ENCODE data around the gene BMPR2.

The BMPR2 gene

GRCh38 chr2:202508686-202509085 is 132.6 kb downstream of the BMPR2 start:
- no peak overlapping the region for H3K27ac Mint-ChIP-seq
- no peak for DNase-seq
- peaks cover 3% of the 10 kb centered on the region for H3K9me3 Mint-ChIP-seq
- H3K27me3 Mint-ChIP-seq (ENCODE audit: low read depth, poor library complexity) = no peaks in the 10 kb centered on the region
- H3K4me3 Mint-ChIP-seq = no peak overlapping the region
- peaks cover 18% of the 10 kb centered on the region for H3K36me3 Mint-ChIP-seq (ENCODE audit: low read depth)
- TF ChIP-seq, protein P1, sequence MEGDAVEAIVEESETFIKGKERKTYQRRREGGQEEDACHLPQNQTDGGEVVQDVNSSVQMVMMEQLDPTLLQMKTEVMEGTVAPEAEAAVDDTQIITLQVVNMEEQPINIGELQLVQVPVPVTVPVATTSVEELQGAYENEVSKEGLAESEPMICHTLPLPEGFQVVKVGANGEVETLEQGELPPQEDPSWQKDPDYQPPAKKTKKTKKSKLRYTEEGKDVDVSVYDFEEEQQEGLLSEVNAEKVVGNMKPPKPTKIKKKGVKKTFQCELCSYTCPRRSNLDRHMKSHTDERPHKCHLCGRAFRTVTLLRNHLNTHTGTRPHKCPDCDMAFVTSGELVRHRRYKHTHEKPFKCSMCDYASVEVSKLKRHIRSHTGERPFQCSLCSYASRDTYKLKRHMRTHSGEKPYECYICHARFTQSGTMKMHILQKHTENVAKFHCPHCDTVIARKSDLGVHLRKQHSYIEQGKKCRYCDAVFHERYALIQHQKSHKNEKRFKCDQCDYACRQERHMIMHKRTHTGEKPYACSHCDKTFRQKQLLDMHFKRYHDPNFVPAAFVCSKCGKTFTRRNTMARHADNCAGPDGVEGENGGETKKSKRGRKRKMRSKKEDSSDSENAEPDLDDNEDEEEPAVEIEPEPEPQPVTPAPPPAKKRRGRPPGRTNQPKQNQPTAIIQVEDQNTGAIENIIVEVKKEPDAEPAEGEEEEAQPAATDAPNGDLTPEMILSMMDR (IDR thresholded peaks at IDR 0.05) = no peak
- H3K4me1 Mint-ChIP-seq = peaks cover 4% of the 10 kb centered on the region

DNA sequence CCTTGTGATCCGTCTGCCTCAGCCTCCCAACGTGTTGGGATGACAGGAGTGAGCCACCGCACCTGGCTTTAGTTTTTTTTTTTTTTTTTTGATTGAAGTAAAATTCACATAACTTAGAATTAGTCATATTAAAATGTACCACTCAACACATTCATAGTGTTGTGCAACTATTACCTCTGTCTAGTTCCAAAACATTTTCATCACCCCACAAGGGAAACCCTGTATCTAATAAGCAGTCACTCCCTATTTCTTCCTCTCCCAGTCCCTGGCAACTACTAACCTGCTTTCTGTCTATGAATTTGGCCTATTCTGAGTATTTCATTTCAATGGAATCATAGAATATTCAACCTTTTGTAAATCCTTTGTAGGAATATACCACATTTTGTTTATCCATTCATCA is 134.8 kb downstream of the BMPR2 start:
- no peaks in the 10 kb centered on the region for H3K9me3 Mint-ChIP-seq
- no peaks in the 10 kb centered on the region for H3K27me3 Mint-ChIP-seq (ENCODE audit: low read depth, poor library complexity)
- peak overlapping the region; percentile 62 for H3K27ac Mint-ChIP-seq
- no peak for DNase-seq
- H3K36me3 Mint-ChIP-seq (ENCODE audit: low read depth) = peaks cover 16% of the 10 kb centered on the region
- no peaks in the 10 kb centered on the region for H3K4me1 Mint-ChIP-seq
- TF ChIP-seq, protein P1 (IDR thresholded peaks at IDR 0.05) = no peak
- no peak overlapping the region for H3K4me3 Mint-ChIP-seq

- no peaks in the 10 kb centered on the region for H3K9me3 Mint-ChIP-seq
- TF ChIP-seq, protein P1 (IDR thresholded peaks at IDR 0.05) = no peak
- H3K27ac Mint-ChIP-seq = no peak overlapping the region
Measured at GRCh38 chr2:202512176-202512575, 136.0 kb downstream of the BMPR2 start.

DNA sequence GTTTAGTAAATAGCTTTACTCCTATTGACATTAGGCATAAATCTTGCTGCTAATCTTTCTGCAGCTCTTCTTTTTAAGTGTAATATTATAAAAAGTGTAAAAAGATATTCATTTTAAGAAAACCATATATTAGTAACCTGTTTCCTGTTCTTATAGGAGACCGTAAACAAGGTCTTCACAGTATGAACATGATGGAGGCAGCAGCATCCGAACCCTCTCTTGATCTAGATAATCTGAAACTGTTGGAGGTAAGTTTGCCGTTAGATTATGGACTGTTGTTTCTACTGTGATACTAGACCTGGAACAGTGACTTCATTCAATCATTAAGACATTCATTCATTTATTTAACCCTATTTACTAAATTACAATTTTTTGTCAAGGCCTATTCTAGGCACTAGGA is 138.6 kb downstream of the BMPR2 start:
- no peak for DNase-seq
- Mint-ChIP-seq H3K9me3 (no peaks in the 10 kb centered on the region), H3K36me3 (ENCODE audit: low read depth) (peaks cover 36% of the 10 kb centered on the region), H3K27me3 (ENCODE audit: low read depth, poor library complexity) (no peaks in the 10 kb centered on the region), H3K27ac (no peak overlapping the region), H3K4me1 (no peaks in the 10 kb centered on the region), H3K4me3 (no peak overlapping the region)
- TF ChIP-seq, protein P1 (IDR thresholded peaks at IDR 0.05) = no peak

More at GRCh38 chr2:202512176-202512575, 136.0 kb downstream of the BMPR2 start:
- peaks cover 16% of the 10 kb centered on the region for H3K36me3 Mint-ChIP-seq (ENCODE audit: low read depth)
- DNase-seq = no peak
- H3K4me3 Mint-ChIP-seq = no peak overlapping the region
- H3K27me3 Mint-ChIP-seq (ENCODE audit: low read depth, poor library complexity) = no peaks in the 10 kb centered on the region
- no peaks in the 10 kb centered on the region for H3K4me1 Mint-ChIP-seq

DNA sequence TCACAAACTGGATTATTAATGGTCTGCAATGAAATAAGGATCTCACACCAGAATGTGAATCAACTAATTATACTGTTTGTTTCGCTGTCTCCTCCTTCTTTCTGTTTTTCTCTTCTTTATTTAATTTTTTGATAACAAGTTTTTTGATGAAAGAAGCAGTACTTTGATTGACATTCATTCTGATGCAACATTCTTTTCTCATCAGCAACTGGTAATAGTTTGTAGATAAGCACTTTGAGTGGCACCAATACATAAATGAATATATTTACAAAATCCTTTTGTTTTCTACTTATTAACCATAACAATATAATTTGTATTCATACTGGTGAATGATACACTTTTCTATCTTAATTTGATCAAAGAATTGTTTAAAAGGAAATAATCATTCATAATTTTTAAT is 143.3 kb downstream of the BMPR2 start:
- no peaks in the 10 kb centered on the region for H3K9me3 Mint-ChIP-seq

GRCh38 chr2:202521470-202521869 is 145.3 kb downstream of the BMPR2 start:
- Mint-ChIP-seq H3K27ac (no peak overlapping the region), H3K36me3 (ENCODE audit: low read depth) (peaks cover 77% of the 10 kb centered on the region), H3K4me3 (no peak overlapping the region), H3K4me1 (no peaks in the 10 kb centered on the region), H3K9me3 (no peaks in the 10 kb centered on the region), H3K27me3 (ENCODE audit: low read depth, poor library complexity) (no peaks in the 10 kb centered on the region)
- no peak for DNase-seq
- TF ChIP-seq, protein P1 (IDR thresholded peaks at IDR 0.05) = no peak

More for the DNA sequence above, 143.3 kb downstream of the BMPR2 start:
- no peak overlapping the region for H3K27ac Mint-ChIP-seq
- no peak for DNase-seq
- H3K27me3 Mint-ChIP-seq (ENCODE audit: low read depth, poor library complexity) = no peaks in the 10 kb centered on the region
- no peak overlapping the region for H3K4me3 Mint-ChIP-seq
- peaks cover 80% of the 10 kb centered on the region for H3K36me3 Mint-ChIP-seq (ENCODE audit: low read depth)
- no peaks in the 10 kb centered on the region for H3K4me1 Mint-ChIP-seq
- TF ChIP-seq, protein P1 (IDR thresholded peaks at IDR 0.05) = no peak
